Placental pericyte (primary cell): ENCODE measurements around the gene RPH3AL. TPM values are rescaled to one million over a fixed set of nuclear protein-coding genes. Genes with fewer than 3 reads are reported as not detected.

Source experiments
- total RNA-seq: library from RNA; depleted of rRNA; stranded (reverse); fragments of >200 nt; gene quantifications from 2 replicates; pipeline ENCODE4 v1.2.3, GENCODE V29; 2012

Gene RPH3AL
- 3.1 and 5.3 TPM in 2 replicates for total RNA-seq

GRCh38 chr17:352421-353212 lies at the start of gene RPH3AL:
Gene RPH3AL, minus strand, starts transcription at chr17:352807. Its CDS starts 25,264 bp downstream, at chr17:327543.

DNA sequence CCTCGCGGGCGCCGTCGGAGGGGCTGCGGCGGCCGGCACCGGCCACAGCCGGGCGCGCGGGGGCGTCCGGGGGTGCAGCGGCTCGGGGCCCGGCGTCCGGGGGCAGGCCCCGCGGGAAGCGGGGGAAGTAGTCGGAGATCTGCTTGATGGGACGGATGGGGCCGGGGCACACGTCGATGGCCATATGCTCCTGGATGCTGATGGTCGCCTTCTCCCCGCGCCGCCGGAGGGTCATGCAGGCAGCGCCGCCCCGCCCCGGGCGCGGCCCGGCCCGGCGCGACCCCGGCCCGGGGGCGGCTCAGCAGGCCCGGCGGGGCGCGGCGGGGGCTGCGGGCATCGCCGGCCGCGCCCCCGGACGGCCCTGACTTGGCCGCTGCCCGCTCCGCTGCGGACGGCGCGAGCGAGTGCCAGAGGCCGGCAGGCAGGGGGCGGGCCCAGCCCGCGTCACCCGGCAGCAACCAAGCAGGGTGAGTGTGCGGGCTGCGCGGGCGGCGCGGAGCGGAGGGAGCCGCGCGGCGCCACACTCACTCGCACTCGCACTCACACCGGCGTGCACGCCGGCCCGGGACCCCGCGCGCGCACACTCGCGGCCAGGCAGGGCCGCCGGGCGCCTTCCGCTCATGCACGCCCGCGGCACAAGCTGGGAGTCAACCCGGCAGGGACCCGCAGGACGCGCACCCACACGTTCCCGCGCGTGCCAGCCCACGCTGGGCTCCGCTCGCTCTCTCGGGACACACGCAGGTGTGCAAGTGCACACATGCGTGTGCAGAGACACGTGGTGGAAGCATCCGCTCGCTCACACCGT lies 171.2 kb downstream of the RPH3AL start, which contains the start of gene DOC2B:
Gene DOC2B (minus strand): TSS at position 406 of the 805 bp plus-strand sequence. CDS start 171 bp downstream, at position 235.

Other genes starting within 250 kb of the RPH3AL start
- gene SCGB1C2, start 215.2 kb downstream of the RPH3AL start, total RNA-seq: not detected in 2 replicates
- gene DOC2B, start 171.2 kb downstream of the RPH3AL start, total RNA-seq: not detected in 2 replicates
- 16.6 and 99.6 TPM in 2 replicates for gene RFLNB, start 93.1 kb upstream of the RPH3AL start, total RNA-seq